SU-DHL-6 (cell line): ENCODE results near the gene OCSTAMP.

Experiments
- H2AFZ ChIP-seq: fragments of 200-600 bp; sonication (generic); 2 replicates; pipeline ENCODE4 v1.6.1; 2014; ENCODE audit warnings: low read depth, mild to moderate bottlenecking, moderate library complexity, mixed read lengths, antibody characterized with exemption, low read length; ENCODE audit not compliant: severe bottlenecking
- H3F3A ChIP-seq: fragments of 200-600 bp; shearing (Covaris generic); 2 replicates; pipeline ENCODE4 v1.6.0; 2016; ENCODE audit warnings: antibody characterized with exemption, mild to moderate bottlenecking; ENCODE audit not compliant: insufficient read depth
- H3K27ac ChIP-seq: fragments of 200-600 bp; sonication (generic); 2 replicates; pipeline ENCODE4 v1.5.1; 2016; ENCODE audit warnings: low read depth, mild to moderate bottlenecking, low read length, moderate library complexity, mixed read lengths
- H3K27me3 ChIP-seq: fragments of 200-600 bp; sonication (generic), shearing (Covaris generic); 2 replicates; pipeline ENCODE4 v1.6.0; 2014; ENCODE audit warnings: mild to moderate bottlenecking, low read length
- H3K36me3 ChIP-seq: fragments of 200-600 bp; sonication (generic); 2 replicates; pipeline ENCODE4 v1.6.1; 2014; ENCODE audit warnings: mild to moderate bottlenecking, low read length, mixed read lengths
- H3K4me2 ChIP-seq: fragments of 300-600, 200-600 bp; shearing (Covaris generic), sonication (generic); 2 replicates; pipeline ENCODE4 v1.6.0; 2014; ENCODE audit warnings: low read length, low read depth, mild to moderate bottlenecking; ENCODE audit not compliant: poor library complexity, severe bottlenecking
- H3K4me3 ChIP-seq: fragments of 200-600 bp; sonication (generic); 2 replicates; pipeline ENCODE4 v1.5.1; 2014; ENCODE audit warnings: antibody characterized with exemption, low read length, mild to moderate bottlenecking, mixed read lengths; ENCODE audit not compliant: insufficient read depth, poor library complexity, severe bottlenecking
- H3K79me2 ChIP-seq: fragments of 200-600 bp; sonication (generic); 2 replicates; pipeline ENCODE4 v1.6.1; 2014; ENCODE audit warnings: mild to moderate bottlenecking, low read length, moderate library complexity; ENCODE audit not compliant: insufficient read depth
- H3K9ac ChIP-seq: fragments of 200-600 bp; sonication (generic); 2 replicates; pipeline ENCODE4 v1.7.0; 2014; ENCODE audit warnings: mild to moderate bottlenecking, low read length
- H3K9me2 ChIP-seq: fragments of 200-600 bp; sonication (generic); replicated peaks from 2 replicates; pipeline ENCODE4 v1.6.1; 2014; ENCODE audit warnings: low read length; ENCODE audit not compliant: insufficient read depth
- H3K9me3 ChIP-seq: fragments of 200-600 bp; sonication (generic); 2 replicates; pipeline ENCODE4 v1.6.1; 2014; ENCODE audit warnings: low read length, mixed read lengths; ENCODE audit not compliant: insufficient read depth
- H4K20me1 ChIP-seq: fragments of 200-600 bp; sonication (generic); 2 replicates; pipeline ENCODE4 v1.6.1; 2014; ENCODE audit warnings: low read depth, mild to moderate bottlenecking, antibody characterized with exemption, low read length, moderate library complexity, mixed read lengths
- EZH2phosphoT487 ChIP-seq: fragments of 200-600 bp; sonication (generic), shearing (Covaris generic); conservative IDR thresholded peaks from 2 replicates; pipeline ENCODE4 v1.6.1; 2018; ENCODE audit warnings: mild to moderate bottlenecking, antibody characterized with exemption, low read length, moderate library complexity, mixed read lengths
- TF ChIP-seq, protein P1 (sequence below): fragments of 200-600 bp; sonication (generic); IDR thresholded peaks from one replicate; pipeline ENCODE4 v1.5.1; 2017; ENCODE audit warnings: antibody characterized with exemption, mild to moderate bottlenecking, low read length, moderate library complexity; ENCODE audit not compliant: insufficient read depth, poor library complexity, severe bottlenecking

Gene OCSTAMP

DNA sequence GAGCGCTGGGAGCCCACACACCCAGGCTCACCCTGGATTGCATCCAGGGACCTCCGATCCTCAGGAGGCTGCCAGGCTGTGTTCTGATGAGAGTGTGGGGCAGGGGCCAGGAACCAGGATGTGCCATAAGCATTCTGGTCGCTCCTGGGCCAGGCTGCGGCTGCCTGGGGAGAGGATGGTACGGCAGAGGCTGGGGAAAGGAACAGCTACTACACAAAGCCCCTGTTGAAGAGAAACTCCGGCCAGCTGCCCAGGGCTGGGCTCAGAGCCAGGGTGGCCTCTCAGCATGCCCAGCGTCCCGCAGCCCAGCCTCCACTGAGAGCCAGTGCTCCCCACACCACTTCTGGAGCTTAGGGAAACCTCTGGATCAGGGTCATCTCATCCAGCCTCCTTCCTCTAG lies 21.7 kb upstream of the OCSTAMP start:
- no peaks in the 10 kb centered on the region for H3F3A ChIP-seq

DNA sequence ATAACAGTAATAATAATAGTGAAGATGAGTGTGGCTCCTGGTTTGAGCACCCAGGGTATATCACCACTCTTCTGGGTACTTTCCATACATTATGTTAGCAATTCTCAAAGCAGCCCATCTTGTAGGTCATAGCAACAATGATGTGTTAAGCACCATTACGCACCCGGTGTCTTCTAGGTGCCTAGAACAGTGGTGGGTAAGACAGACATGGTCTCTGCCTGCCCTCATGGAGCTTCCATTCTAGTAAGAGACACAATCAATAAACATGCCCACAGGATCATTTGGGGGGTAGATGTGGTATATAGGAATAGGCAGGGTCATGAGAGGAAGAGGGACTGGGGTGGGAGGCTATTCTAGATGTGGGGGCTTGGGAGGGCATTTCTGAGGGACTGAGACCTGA lies 21.0 kb upstream of the OCSTAMP start:
- Histone ChIP-seq H3K36me3 (no peaks in the 10 kb centered on the region), H2AFZ (no peak overlapping the region), H3K79me2 (no peaks in the 10 kb centered on the region), H3K4me3 (no peak overlapping the region), H3K9me2 (no peaks in the 10 kb centered on the region), H3K27ac (no peak overlapping the region), H3K9me3 (no peaks in the 10 kb centered on the region), H3K27me3 (no peaks in the 10 kb centered on the region), H3K9ac (no peak overlapping the region), H3K4me2 (no peak overlapping the region), H3F3A (no peaks in the 10 kb centered on the region), H4K20me1 (no peaks in the 10 kb centered on the region)
- TF ChIP-seq, protein P1, sequence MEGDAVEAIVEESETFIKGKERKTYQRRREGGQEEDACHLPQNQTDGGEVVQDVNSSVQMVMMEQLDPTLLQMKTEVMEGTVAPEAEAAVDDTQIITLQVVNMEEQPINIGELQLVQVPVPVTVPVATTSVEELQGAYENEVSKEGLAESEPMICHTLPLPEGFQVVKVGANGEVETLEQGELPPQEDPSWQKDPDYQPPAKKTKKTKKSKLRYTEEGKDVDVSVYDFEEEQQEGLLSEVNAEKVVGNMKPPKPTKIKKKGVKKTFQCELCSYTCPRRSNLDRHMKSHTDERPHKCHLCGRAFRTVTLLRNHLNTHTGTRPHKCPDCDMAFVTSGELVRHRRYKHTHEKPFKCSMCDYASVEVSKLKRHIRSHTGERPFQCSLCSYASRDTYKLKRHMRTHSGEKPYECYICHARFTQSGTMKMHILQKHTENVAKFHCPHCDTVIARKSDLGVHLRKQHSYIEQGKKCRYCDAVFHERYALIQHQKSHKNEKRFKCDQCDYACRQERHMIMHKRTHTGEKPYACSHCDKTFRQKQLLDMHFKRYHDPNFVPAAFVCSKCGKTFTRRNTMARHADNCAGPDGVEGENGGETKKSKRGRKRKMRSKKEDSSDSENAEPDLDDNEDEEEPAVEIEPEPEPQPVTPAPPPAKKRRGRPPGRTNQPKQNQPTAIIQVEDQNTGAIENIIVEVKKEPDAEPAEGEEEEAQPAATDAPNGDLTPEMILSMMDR = no peak
- no peak for TF ChIP-seq EZH2phosphoT487

More for the DNA sequence above, 21.7 kb upstream of the OCSTAMP start:
- H2AFZ ChIP-seq = no peak overlapping the region
- TF ChIP-seq EZH2phosphoT487 = no peak
- TF ChIP-seq, protein P1 = no peak
- H3K9ac ChIP-seq = no peak overlapping the region
- no peaks in the 10 kb centered on the region for H3K9me2 ChIP-seq
- H3K27ac ChIP-seq = no peak overlapping the region
- H3K9me3 ChIP-seq = no peaks in the 10 kb centered on the region
- no peaks in the 10 kb centered on the region for H3K79me2 ChIP-seq
- no peak overlapping the region for H3K4me3 ChIP-seq
- no peaks in the 10 kb centered on the region for H3K36me3 ChIP-seq
- no peak overlapping the region for H3K4me2 ChIP-seq
- H4K20me1 ChIP-seq = no peaks in the 10 kb centered on the region
- no peaks in the 10 kb centered on the region for H3K27me3 ChIP-seq

DNA sequence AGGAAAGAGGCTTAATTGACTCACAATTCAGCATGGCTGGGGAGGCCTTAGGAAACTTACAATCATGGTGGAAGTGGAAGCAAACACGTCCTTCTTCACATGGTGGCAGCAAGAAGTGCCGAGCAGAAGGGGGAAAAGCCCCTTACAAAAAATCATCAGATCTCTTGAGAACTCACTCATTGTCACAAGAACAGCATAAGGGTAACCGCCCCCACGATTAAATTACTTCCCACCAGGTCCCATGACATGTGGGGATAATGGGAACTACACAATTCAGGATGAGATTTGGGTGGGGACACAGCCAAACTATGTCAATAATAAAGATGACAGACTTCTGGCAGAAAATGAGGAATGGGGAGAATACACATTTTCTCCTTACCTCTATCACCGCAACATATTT lies 20.5 kb upstream of the OCSTAMP start:
- no peaks in the 10 kb centered on the region for H3F3A ChIP-seq
- no peaks in the 10 kb centered on the region for H3K9me2 ChIP-seq
- H3K36me3 ChIP-seq = no peaks in the 10 kb centered on the region
- no peak overlapping the region for H2AFZ ChIP-seq
- no peak overlapping the region for H3K9ac ChIP-seq
- H3K27ac ChIP-seq = no peak overlapping the region
- no peaks in the 10 kb centered on the region for H4K20me1 ChIP-seq
- no peaks in the 10 kb centered on the region for H3K9me3 ChIP-seq
- H3K79me2 ChIP-seq = no peaks in the 10 kb centered on the region
- no peak overlapping the region for H3K4me2 ChIP-seq
- no peaks in the 10 kb centered on the region for H3K27me3 ChIP-seq
- TF ChIP-seq, protein P1 = no peak
- no peak for TF ChIP-seq EZH2phosphoT487
- no peak overlapping the region for H3K4me3 ChIP-seq
